Peyer's patch (tissue), 4 donors: ENCODE results near the gene PRPF19. TPM values are rescaled to one million over a fixed set of nuclear protein-coding genes. Genes with fewer than 3 reads are reported as not detected.

Source experiments
- DNase-seq, 3 donors: peaks; one replicate each; pipeline ENCODE4 v3.0.0-alpha.2; 2017 to 2019
- H3K27ac ChIP-seq, 4 donors: fragments of 200-600 bp; sonication (generic); one replicate each; pipeline ENCODE4 v1.5.1; 2016 to 2019
- H3K27me3 ChIP-seq, 2 donors: fragments of 200-600 bp; sonication (generic); one replicate each; pipeline ENCODE4 v1.5.1; 2019
- H3K36me3 ChIP-seq, 3 donors: fragments of 200-600 bp; sonication (generic); one replicate each; pipeline ENCODE4 v1.5.1; 2016 to 2019
- H3K4me1 ChIP-seq, 4 donors: fragments of 200-600 bp; sonication (generic); one replicate each; pipeline ENCODE4 v1.5.1; 2016 to 2019
- H3K4me3 ChIP-seq, 4 donors: fragments of 200-600 bp; sonication (generic); 1 replicate in 3 of 4; 2 replicates in 1 of 4; pipeline ENCODE4 v1.5.1; 2016 to 2019; ENCODE audit warnings: mild to moderate bottlenecking in 1 of 4
- H3K9me3 ChIP-seq, 4 donors: fragments of 200-600 bp; sonication (generic); one replicate each; pipeline ENCODE4 v1.5.1; 2016 to 2019; ENCODE audit warnings: mild to moderate bottlenecking in 1 of 4
- POLR2A ChIP-seq, 2 donors: fragments of 450-650 bp; IDR thresholded peaks; one replicate each; pipeline ENCODE4 v1.5.1; 2017; ENCODE audit warnings: antibody characterized with exemption in 2 of 2, mild to moderate bottlenecking in 2 of 2, moderate library complexity in 2 of 2
- total RNA-seq, 4 donors: library from RNA; depleted of rRNA; stranded (reverse); fragments of >200 nt; gene quantifications; one replicate each; pipeline ENCODE4 v1.1.0, GENCODE V29; 2016
- TF ChIP-seq, protein P1 (sequence below), 6 experiments: fragments of 450-650 bp in 4 of 6; fragments of 200-600 bp in 2 of 6; sonication (generic) in 1 of 6; IDR thresholded peaks; one replicate each; pipeline ENCODE4 v1.5.1; 2017 to 2019; ENCODE audit warnings: antibody characterized with exemption in 6 of 6, mild to moderate bottlenecking in 3 of 6, moderate library complexity in 1 of 6

PRPF19 gene
- total RNA-seq, 4 donors from 2014 or later = 36.1 to 53.4 (median 46.5) TPM

- DNase-seq = peak in 1 of 3 donors; percentile 12
- no peaks in the 10 kb centered on the region for H3K9me3 ChIP-seq
- H3K27me3 ChIP-seq = peaks cover 0 to 5% of the 10 kb centered on the region in 2 donors
- no peak overlapping the region for H3K27ac ChIP-seq
- no peak for TF ChIP-seq POLR2A (IDR thresholded peaks at IDR 0.05)
- TF ChIP-seq, protein P1, sequence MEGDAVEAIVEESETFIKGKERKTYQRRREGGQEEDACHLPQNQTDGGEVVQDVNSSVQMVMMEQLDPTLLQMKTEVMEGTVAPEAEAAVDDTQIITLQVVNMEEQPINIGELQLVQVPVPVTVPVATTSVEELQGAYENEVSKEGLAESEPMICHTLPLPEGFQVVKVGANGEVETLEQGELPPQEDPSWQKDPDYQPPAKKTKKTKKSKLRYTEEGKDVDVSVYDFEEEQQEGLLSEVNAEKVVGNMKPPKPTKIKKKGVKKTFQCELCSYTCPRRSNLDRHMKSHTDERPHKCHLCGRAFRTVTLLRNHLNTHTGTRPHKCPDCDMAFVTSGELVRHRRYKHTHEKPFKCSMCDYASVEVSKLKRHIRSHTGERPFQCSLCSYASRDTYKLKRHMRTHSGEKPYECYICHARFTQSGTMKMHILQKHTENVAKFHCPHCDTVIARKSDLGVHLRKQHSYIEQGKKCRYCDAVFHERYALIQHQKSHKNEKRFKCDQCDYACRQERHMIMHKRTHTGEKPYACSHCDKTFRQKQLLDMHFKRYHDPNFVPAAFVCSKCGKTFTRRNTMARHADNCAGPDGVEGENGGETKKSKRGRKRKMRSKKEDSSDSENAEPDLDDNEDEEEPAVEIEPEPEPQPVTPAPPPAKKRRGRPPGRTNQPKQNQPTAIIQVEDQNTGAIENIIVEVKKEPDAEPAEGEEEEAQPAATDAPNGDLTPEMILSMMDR (IDR thresholded peaks at IDR 0.05) = no peak
- peaks cover 2 to 11% (median 8%) of the 10 kb centered on the region in 4 donors for H3K4me1 ChIP-seq
- no peak overlapping the region for H3K4me3 ChIP-seq
- no peaks in the 10 kb centered on the region for H3K36me3 ChIP-seq
These were observed 23.4 kb upstream of the PRPF19 start for GRCh38 chr11:60929764-60930163.

DNA sequence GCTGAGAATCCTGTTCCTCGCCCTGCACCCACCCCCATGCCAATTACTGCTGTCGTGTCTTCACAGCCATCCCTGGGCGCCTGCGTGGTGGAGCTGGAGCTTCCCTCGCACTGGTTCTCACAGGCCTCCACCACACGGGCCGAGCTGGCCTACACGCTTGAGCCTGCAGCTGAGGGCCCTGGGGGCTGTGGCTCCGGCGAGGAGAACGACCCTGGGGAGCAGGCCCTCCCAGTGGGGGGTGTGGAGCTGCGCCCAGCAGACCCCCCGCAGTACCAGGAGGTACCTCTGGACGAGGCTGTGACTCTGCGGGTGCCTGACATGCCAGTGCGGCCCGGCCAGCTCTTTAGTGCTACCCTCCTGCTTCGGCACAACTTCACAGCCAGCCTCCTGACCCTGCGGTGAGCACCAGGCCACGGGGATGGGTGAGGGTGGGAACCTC is 22.2 kb upstream of the PRPF19 start:
- Histone ChIP-seq H3K9me3 (no peaks in the 10 kb centered on the region), H3K4me1 (peaks cover 5 to 23% (median 12%) of the 10 kb centered on the region in 4 donors), H3K27me3 (peaks cover 0 to 10% of the 10 kb centered on the region in 2 donors), H3K4me3 (no peak overlapping the region), H3K27ac (no peak overlapping the region), H3K36me3 (no peaks in the 10 kb centered on the region)
- no peak for TF ChIP-seq POLR2A (IDR thresholded peaks at IDR 0.05)
- TF ChIP-seq, protein P1 (IDR thresholded peaks at IDR 0.05) = no peak
- peak in 1 of 3 donors; percentile 40 for DNase-seq

DNA sequence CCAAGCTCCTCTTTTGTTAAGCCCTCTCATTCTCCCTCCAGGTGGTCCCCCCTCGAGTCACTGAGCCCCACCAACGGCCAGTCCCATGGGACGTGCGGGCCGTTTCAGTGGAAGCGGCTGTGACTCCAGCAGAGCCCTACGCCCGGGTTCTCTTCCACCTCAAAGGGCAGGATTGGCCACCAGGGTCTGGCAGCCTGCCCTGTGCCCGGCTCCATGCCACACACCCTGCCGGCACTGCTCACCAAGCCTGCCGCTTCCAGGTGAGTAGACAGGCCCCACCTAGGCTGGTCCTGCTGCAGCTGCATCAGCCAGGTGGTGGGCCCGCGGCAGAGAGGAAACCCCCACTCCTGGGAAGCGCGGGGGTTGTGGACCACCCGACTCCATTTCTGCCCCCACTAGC is 21.2 kb upstream of the PRPF19 start:
- H3K27me3 ChIP-seq = peaks cover 0 to 10% of the 10 kb centered on the region in 2 donors
- no peak overlapping the region for H3K27ac ChIP-seq
- H3K36me3 ChIP-seq = peaks cover 0 to 5% (median 0%) of the 10 kb centered on the region in 3 donors
- H3K4me1 ChIP-seq = peaks cover 5 to 23% (median 11%) of the 10 kb centered on the region in 4 donors
- peak in 1 of 3 donors; percentile 37 for DNase-seq
- no peak for TF ChIP-seq POLR2A (IDR thresholded peaks at IDR 0.05)
- TF ChIP-seq, protein P1 (IDR thresholded peaks at IDR 0.05) = no peak
- H3K4me3 ChIP-seq = no peak overlapping the region
- no peaks in the 10 kb centered on the region for H3K9me3 ChIP-seq

GRCh38 chr11:60927061-60927592 is 20.7 kb upstream of the PRPF19 start:
- peaks cover 0 to 9% (median 0%) of the 10 kb centered on the region in 3 donors for H3K36me3 ChIP-seq
- H3K4me3 ChIP-seq = no peak overlapping the region
- peaks cover 5 to 23% (median 11%) of the 10 kb centered on the region in 4 donors for H3K4me1 ChIP-seq
- no peak for TF ChIP-seq POLR2A (IDR thresholded peaks at IDR 0.05)
- TF ChIP-seq, protein P1 (IDR thresholded peaks at IDR 0.05) = no peak
- H3K27me3 ChIP-seq = peaks cover 0 to 10% of the 10 kb centered on the region in 2 donors
- peak in 1 of 3 donors; percentile 20 for DNase-seq
- no peak overlapping the region for H3K27ac ChIP-seq
- H3K9me3 ChIP-seq = no peaks in the 10 kb centered on the region

GRCh38 chr11:60926500-60926899 is 20.1 kb upstream of the PRPF19 start:
- Histone ChIP-seq H3K27ac (no peak overlapping the region), H3K27me3 (peaks cover 0 to 10% of the 10 kb centered on the region in 2 donors), H3K4me1 (peaks cover 3 to 23% (median 9%) of the 10 kb centered on the region in 4 donors), H3K4me3 (no peak overlapping the region), H3K36me3 (peaks cover 0 to 16% (median 0%) of the 10 kb centered on the region in 3 donors), H3K9me3 (no peaks in the 10 kb centered on the region)
- TF ChIP-seq, protein P1 (IDR thresholded peaks at IDR 0.05) = no peak
- no peak for TF ChIP-seq POLR2A (IDR thresholded peaks at IDR 0.05)
- DNase-seq = peak in 1 of 3 donors; percentile 34
